SK-N-SH (cell line): ENCODE results near the gene MXI1. TPM values are rescaled to one million over a fixed set of nuclear protein-coding genes. Genes with fewer than 3 reads are reported as not detected.

Experiments
- CTCF ChIA-PET: fragments of 300-600, 350-600 bp; formaldehyde crosslinking; extraction: SDS; loops from one replicate; lab custom pipeline; 2021; lab: Yijun Ruan, JAX
- POLR2A ChIA-PET: fragments of 350-600 bp; sonication (Branson Sonifier 250); formaldehyde crosslinking; extraction: SDS; loops from one replicate; lab custom pipeline; 2020; ENCODE audit warnings: antibody characterized with exemption, inconsistent platforms; lab: Yijun Ruan, JAX
- DNase-seq: peaks from one replicate; pipeline ENCODE4 v3.0.0; 2012
- H2AFZ ChIP-seq: fragments of 200-600 bp; sonication (generic); 2 replicates; pipeline ENCODE4 v1.8.1; 2016; ENCODE audit warnings: antibody characterized with exemption, mild to moderate bottlenecking, low read depth
- H3F3A ChIP-seq: fragments of 200-600 bp; sonication (generic); replicated peaks from 2 replicates; pipeline ENCODE3; 2016; ENCODE audit warnings: antibody characterized with exemption, mild to moderate bottlenecking; ENCODE audit not compliant: insufficient read depth
- H3K27ac ChIP-seq, 2 experiments: fragments of 200-500 bp in 1 of 2; fragments of 200-600 bp in 1 of 2; sonication (Bioruptor generic) in 1 of 2; sonication (generic), shearing (Covaris generic) in 1 of 2; 2 replicates each; pipeline versions ENCODE4 v1.5.1 to v1.6.1; 2014 to 2016; ENCODE audit warnings: low read depth in 2 of 2, inconsistent platforms in 1 of 2, low read length in 1 of 2, mild to moderate bottlenecking in 1 of 2, mixed read lengths in 1 of 2
- H3K27me3 ChIP-seq: fragments of 200-600 bp; sonication (generic), shearing (Covaris generic); 2 replicates; pipeline ENCODE4 v1.6.1; 2016; ENCODE audit warnings: mixed run types; ENCODE audit not compliant: insufficient read depth
- H3K36me3 ChIP-seq, 2 experiments: fragments of 200-500 bp in 1 of 2; fragments of 200-600 bp in 1 of 2; sonication (Bioruptor generic) in 1 of 2; sonication (generic) in 1 of 2; replicated peaks in 1 of 2; 2 replicates each; pipeline versions ENCODE3 to v1.5.1; 2014 to 2016; ENCODE audit warnings: low read length in 1 of 2, mild to moderate bottlenecking in 1 of 2; ENCODE audit not compliant: insufficient read depth in 2 of 2, control insufficient read depth in 1 of 2
- H3K4me1 ChIP-seq, 2 experiments: fragments of 200-500 bp in 1 of 2; fragments of 200-600 bp in 1 of 2; sonication (Bioruptor generic) in 1 of 2; sonication (generic), shearing (Covaris generic) in 1 of 2; 2 replicates each; pipeline versions ENCODE4 v1.5.1 to v1.6.1; 2014 to 2016; ENCODE audit warnings: low read depth in 1 of 2, low read length in 1 of 2, mixed run types in 1 of 2; ENCODE audit not compliant: insufficient read depth in 2 of 2, control insufficient read depth in 1 of 2
- H3K4me2 ChIP-seq: fragments of 200-600 bp; sonication (generic), shearing (Covaris generic); 2 replicates; pipeline ENCODE4 v1.6.1; 2017; ENCODE audit warnings: mixed run types
- H3K4me3 ChIP-seq, 2 experiments: fragments of 200-500 bp in 1 of 2; fragments of 200-600 bp in 1 of 2; sonication (Bioruptor generic) in 1 of 2; sonication (generic), shearing (Covaris generic) in 1 of 2; 2 replicates each; pipeline versions ENCODE4 v1.5.1 to v1.8.1; 2014 to 2016; ENCODE audit warnings: low read depth in 2 of 2, inconsistent platforms in 1 of 2, low read length in 1 of 2, mild to moderate bottlenecking in 1 of 2, mixed read lengths in 1 of 2, moderate library complexity in 1 of 2
- H3K79me2 ChIP-seq: fragments of 200-600 bp; sonication (generic); 2 replicates; pipeline ENCODE4 v1.8.1; 2017; ENCODE audit warnings: mild to moderate bottlenecking; ENCODE audit not compliant: insufficient read depth
- H3K9ac ChIP-seq: fragments of 200-600 bp; sonication (generic); 2 replicates; pipeline ENCODE4 v1.6.1; 2017; ENCODE audit warnings: mixed run types
- H3K9me2 ChIP-seq: fragments of 200-600 bp; sonication (generic); 2 replicates; pipeline ENCODE4 v1.6.1; 2017; ENCODE audit warnings: mixed run types
- H3K9me3 ChIP-seq: fragments of 200-600 bp; sonication (generic); 2 replicates; pipeline ENCODE4 v1.6.1; 2017; ENCODE audit warnings: mixed run types, mild to moderate bottlenecking, moderate library complexity
- H4K20me1 ChIP-seq: fragments of 200-600 bp; sonication (generic); 2 replicates; pipeline ENCODE4 v1.6.1; 2017; ENCODE audit warnings: mild to moderate bottlenecking, mixed run types; ENCODE audit not compliant: insufficient read depth
- ELF1 ChIP-seq: IDR thresholded peaks from 2 replicates; pipeline ENCODE4 v1.4.0; 2012
- GABPA ChIP-seq: IDR thresholded peaks from 2 replicates; pipeline ENCODE4 v1.4.0; 2012; ENCODE audit warnings: low read depth, mild to moderate bottlenecking
- JUND ChIP-seq: IDR thresholded peaks from 2 replicates; pipeline ENCODE4 v1.4.0; 2012
- MAX ChIP-seq: IDR thresholded peaks from 2 replicates; pipeline ENCODE4 v1.4.0; 2012; ENCODE audit warnings: low read depth
- NRF1 ChIP-seq: IDR thresholded peaks from 2 replicates; pipeline ENCODE4 v1.6.1; 2012; ENCODE audit warnings: low read depth, mild to moderate bottlenecking, low read length
- POLR2AphosphoS5 ChIP-seq: IDR thresholded peaks from 2 replicates; pipeline ENCODE4 v1.6.1; 2012; ENCODE audit warnings: low read depth, low read length
- RCOR1 ChIP-seq: fragments of 150-350 bp; IDR thresholded peaks from 2 replicates; pipeline ENCODE4 v1.6.1; 2017; ENCODE audit warnings: antibody characterized with exemption, low read length
- REST ChIP-seq: IDR thresholded peaks from 2 replicates; pipeline ENCODE4 v1.6.1; 2012; ENCODE audit warnings: mild to moderate bottlenecking, low read depth, low read length, moderate library complexity
- RFX5 ChIP-seq: IDR thresholded peaks from 2 replicates; pipeline ENCODE4 v1.6.1; 2012; ENCODE audit warnings: mild to moderate bottlenecking, improper control_type of control experiment, low read length
- TEAD4 ChIP-seq: IDR thresholded peaks from 2 replicates; pipeline ENCODE4 v1.4.0; 2012; ENCODE audit warnings: mild to moderate bottlenecking, borderline replicate concordance; ENCODE audit not compliant: insufficient read depth
- USF2 ChIP-seq: fragments of 150-350 bp; IDR thresholded peaks from 2 replicates; pipeline ENCODE4 v1.6.1; 2017; ENCODE audit warnings: antibody characterized with exemption, low read length, low read depth, borderline replicate concordance
- ZBTB33 ChIP-seq: IDR thresholded peaks from 2 replicates; pipeline ENCODE4 v1.4.0; 2012; ENCODE audit warnings: low read depth, borderline replicate concordance
- WGBS: methylation state at CpG from one replicate; pipeline ENCODE4 v1.1.6; 2017; ENCODE audit warnings: low lambda C conversion rate; 5-methylcytosine and 5-hydroxymethylcytosine counted together
- polyA plus RNA-seq, 3 experiments: library from polyadenylated mRNA; depleted of rRNA; stranded (reverse); fragments of >200 nt; gene quantifications; 2 replicates each; pipeline ENCODE4 v1.2.3, GENCODE V29; 2012

Gene MXI1
- polyA plus RNA-seq, 1 of the 3 experiments (the other 2 are of a cell fraction), result 13.8 TPM

GRCh38 chr10:110265573-110266193 lies 58.3 kb downstream of the MXI1 start:
- ChIA-PET POLR2A (no interaction called here), CTCF (interaction anchor here (1.2 kb wide), 1 partner anchor 13 kb away, joined by 3 read pairs; no protein-coding TSS in a partner anchor)
- no peak for DNase-seq
- Histone ChIP-seq H3F3A (no peaks in the 10 kb centered on the region), H4K20me1 (no peaks in the 10 kb centered on the region), H3K9ac (no peak overlapping the region), H3K4me2 (no peak overlapping the region), H3K27me3 (no peaks in the 10 kb centered on the region), H3K79me2 (no peaks in the 10 kb centered on the region), H3K4me3 (no peak overlapping the region), H3K4me1 (peaks cover 3 to 4% of the 10 kb centered on the region in 2 experiments; a peak in 3 of 4 replicates), H2AFZ (no peak overlapping the region), H3K9me3 (no peaks in the 10 kb centered on the region)
- WGBS, result 86% methylated on average over 4 of the region's 4 CpGs
- TF ChIP-seq POLR2AphosphoS5 (no peak), ELF1 (no peak), RCOR1 (no peak)
- TF ChIP-seq, all 33 proteins: peak for 0
- no peaks in the 10 kb centered on the region for H3K36me3 ChIP-seq
- H3K9me2 ChIP-seq, result no peaks in the 10 kb centered on the region
- H3K27ac ChIP-seq, result no peak overlapping the region

GRCh38 chr10:110267276-110267675 lies 59.9 kb downstream of the MXI1 start:
- TF ChIP-seq TEAD4, result no peak
- no peak for TF ChIP-seq POLR2AphosphoS5
- no peak for TF ChIP-seq GABPA
- no peak for TF ChIP-seq ELF1
- TF ChIP-seq ZBTB33, result no peak
- no peak for TF ChIP-seq NRF1
- TF ChIP-seq JUND, result no peak
- TF ChIP-seq USF2, result no peak
- no peak for TF ChIP-seq RFX5
- TF ChIP-seq REST, result no peak
- no peak for TF ChIP-seq MAX
- Histone ChIP-seq H3K27ac (no peak overlapping the region), H3K9me3 (no peaks in the 10 kb centered on the region), H3K4me1 (peaks cover 3 to 4% of the 10 kb centered on the region in 2 experiments; a peak in 3 of 4 replicates), H4K20me1 (no peaks in the 10 kb centered on the region), H3F3A (no peaks in the 10 kb centered on the region), H3K9me2 (no peaks in the 10 kb centered on the region), H3K79me2 (no peaks in the 10 kb centered on the region), H3K27me3 (no peaks in the 10 kb centered on the region), H3K4me3 (no peak overlapping the region), H3K4me2 (no peak overlapping the region), H2AFZ (no peak overlapping the region), H3K36me3 (no peaks in the 10 kb centered on the region), H3K9ac (no peak overlapping the region)
- ChIA-PET POLR2A (no interaction called here), CTCF (interaction anchor here (0.8 to 1.3 kb wide), 2 partner anchors 23 to 130 kb away, joined by 3 to 6 read pairs; no protein-coding TSS in a partner anchor)
- 81% methylated on average over 1 of the region's 1 CpG for WGBS
- no peak for DNase-seq
